ENCODE results near the gene ROBO1. TPM values are rescaled to one million over a fixed set of nuclear protein-coding genes. Genes with fewer than 3 reads are reported as not detected.

The ROBO1 gene
- total and polyA plus RNA-seq, 9 donors = 26.2 to 77.2 (median 38.7) TPM

DNA sequence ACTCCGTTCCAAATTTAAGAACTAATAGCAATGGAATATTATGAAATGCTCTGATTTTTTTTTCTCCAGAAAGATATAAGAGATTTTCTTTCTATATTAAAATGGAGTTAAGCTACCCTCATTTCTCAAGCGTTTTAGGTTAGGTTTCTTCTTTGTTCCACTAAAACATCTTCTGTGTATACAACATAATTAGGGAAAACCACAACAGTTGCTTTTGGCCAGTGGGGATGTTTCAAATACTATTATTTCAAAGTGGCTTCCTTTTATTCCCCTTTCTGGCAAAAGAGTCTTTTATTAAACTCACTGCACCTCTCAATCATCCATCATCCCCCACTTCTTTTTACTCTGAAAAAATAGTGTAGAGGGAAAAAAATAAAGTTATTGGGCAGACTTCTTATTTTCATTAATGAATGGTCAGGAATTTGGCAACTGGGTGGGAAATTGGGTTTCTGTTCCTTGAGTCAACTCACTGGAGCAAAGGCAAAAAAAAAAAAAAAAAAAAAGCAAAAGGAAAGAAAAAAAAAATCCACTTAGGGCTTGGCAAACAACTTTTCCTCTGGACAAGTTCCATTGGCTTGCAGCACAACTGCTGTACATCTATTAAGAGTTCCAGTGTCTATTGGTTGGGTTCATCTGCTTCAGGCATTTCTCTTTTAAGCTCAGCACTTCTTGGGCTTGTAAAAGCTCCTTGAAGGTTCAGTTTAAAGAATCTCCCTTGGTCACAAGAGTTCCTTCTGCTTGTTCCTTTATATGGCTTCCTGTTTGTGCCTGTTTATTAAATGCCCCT is 963.4 kb downstream of the ROBO1 start:
- Histone ChIP-seq H3K27me3 (ENCODE audit: control insufficient read depth, insufficient read depth, low read length) (no peaks in the 10 kb centered on the region), H3K4me3 (ENCODE audit: low read length) (no peak overlapping the region), H3K9me3 (replicated peaks; ENCODE audit: control insufficient read depth, low read depth, low read length) (no peaks in the 10 kb centered on the region), H3K27ac (ENCODE audit: low read length) (no peak overlapping the region), H3K4me1 (ENCODE audit: control insufficient read depth, insufficient read depth, low read length) (no peaks in the 10 kb centered on the region), H3K36me3 (ENCODE audit: control insufficient read depth, insufficient read depth, low read length) (no peaks in the 10 kb centered on the region)
- no CpG with 5 or more reads among the region's 2 CpGs for WGBS (ENCODE audit: insufficient coverage)
- peak; percentile 94 for DNase-seq

DNA sequence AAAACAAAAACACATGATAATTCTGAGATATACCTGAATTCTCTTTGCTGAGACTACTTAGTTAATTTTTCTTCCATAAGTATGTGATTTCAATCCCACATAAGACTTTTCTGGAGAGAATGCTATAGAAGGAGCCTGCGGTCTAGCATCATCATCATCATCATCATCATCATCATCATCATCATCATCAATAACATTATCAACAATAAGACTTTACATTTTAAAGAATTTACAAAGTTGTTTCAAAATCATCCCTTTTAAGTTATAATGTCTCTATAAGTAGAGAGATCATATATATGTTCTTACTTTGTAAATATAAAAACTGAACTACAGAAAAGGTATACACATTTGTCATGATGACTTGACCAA is 965.3 kb downstream of the ROBO1 start:
- WGBS (ENCODE audit: insufficient coverage) = no CpG with 5 or more reads among the region's 1 CpG
- Histone ChIP-seq H3K9me3 (replicated peaks; ENCODE audit: control insufficient read depth, low read depth, low read length) (no peaks in the 10 kb centered on the region), H3K4me3 (ENCODE audit: low read length) (no peak overlapping the region), H3K27me3 (ENCODE audit: control insufficient read depth, insufficient read depth, low read length) (no peaks in the 10 kb centered on the region), H3K27ac (ENCODE audit: low read length) (no peak overlapping the region), H3K36me3 (ENCODE audit: control insufficient read depth, insufficient read depth, low read length) (no peaks in the 10 kb centered on the region), H3K4me1 (ENCODE audit: control insufficient read depth, insufficient read depth, low read length) (no peaks in the 10 kb centered on the region)
- no peak for DNase-seq

GRCh38 chr3:78801926-78802561 is 965.8 kb downstream of the ROBO1 start:
- Histone ChIP-seq H3K4me1 (ENCODE audit: control insufficient read depth, insufficient read depth, low read length) (no peaks in the 10 kb centered on the region), H3K36me3 (ENCODE audit: control insufficient read depth, insufficient read depth, low read length) (no peaks in the 10 kb centered on the region), H3K27ac (ENCODE audit: low read length) (no peak overlapping the region), H3K4me3 (ENCODE audit: low read length) (no peak overlapping the region), H3K27me3 (ENCODE audit: control insufficient read depth, insufficient read depth, low read length) (no peaks in the 10 kb centered on the region), H3K9me3 (replicated peaks; ENCODE audit: control insufficient read depth, low read depth, low read length) (no peaks in the 10 kb centered on the region)
- DNase-seq = no peak

DNA sequence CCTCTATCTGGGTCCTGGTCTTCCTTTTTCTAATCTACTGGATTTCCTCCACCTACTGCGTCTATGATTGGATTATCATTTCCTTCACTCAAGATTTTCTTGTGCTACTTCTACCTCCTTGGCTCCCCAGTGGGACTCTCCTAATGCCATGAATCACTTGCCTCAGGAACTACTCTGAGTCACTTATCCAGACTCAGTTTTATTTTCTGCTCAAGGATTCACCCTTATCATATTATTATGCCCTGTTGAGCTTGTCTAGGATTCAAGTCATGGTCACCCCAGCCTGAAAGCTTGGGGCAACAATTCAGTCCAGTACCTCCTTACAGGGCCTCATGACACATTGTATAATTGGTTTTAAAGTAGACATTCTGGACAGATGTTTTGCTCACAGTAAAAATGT is 968.1 kb downstream of the ROBO1 start:
- no peak for DNase-seq
- no peaks in the 10 kb centered on the region for H3K27me3 ChIP-seq (ENCODE audit: control insufficient read depth, insufficient read depth, low read length)
- WGBS (ENCODE audit: insufficient coverage) = 100% methylated on average over 1 of the region's 1 CpG

DNA sequence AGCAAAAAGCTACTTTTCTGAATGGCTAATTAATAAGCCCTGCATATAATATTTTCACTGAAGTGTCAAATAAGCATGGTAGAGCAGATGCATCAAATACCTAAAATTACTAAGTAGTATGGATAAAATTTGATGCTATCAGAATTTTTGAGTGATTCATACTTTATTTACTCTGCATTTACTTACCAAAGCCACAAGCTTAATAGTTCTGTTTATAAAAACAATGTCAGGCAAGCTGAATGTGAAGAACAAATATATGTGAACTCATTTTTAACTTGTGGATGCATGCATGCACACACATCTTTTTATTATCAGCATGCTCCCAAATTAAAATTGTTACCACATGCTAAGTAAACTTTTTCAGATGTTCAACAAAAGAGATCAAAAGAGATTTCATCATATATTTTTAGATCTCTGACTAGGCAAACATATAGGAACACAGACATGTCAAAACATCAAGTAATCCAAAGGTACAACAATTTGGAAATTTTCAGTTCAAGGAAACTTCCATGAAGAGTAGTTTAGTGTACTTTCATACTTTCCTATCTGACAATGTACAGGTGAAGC is 969.4 kb downstream of the ROBO1 start:
- no peaks in the 10 kb centered on the region for H3K36me3 ChIP-seq (ENCODE audit: control insufficient read depth, insufficient read depth, low read length)
- no peak overlapping the region for H3K4me3 ChIP-seq (ENCODE audit: low read length)
- no peaks in the 10 kb centered on the region for H3K9me3 ChIP-seq (replicated peaks; ENCODE audit: control insufficient read depth, low read depth, low read length)
- no peaks in the 10 kb centered on the region for H3K4me1 ChIP-seq (ENCODE audit: control insufficient read depth, insufficient read depth, low read length)
- no peak for DNase-seq
- H3K27ac ChIP-seq (ENCODE audit: low read length) = no peak overlapping the region
- no peaks in the 10 kb centered on the region for H3K27me3 ChIP-seq (ENCODE audit: control insufficient read depth, insufficient read depth, low read length)

More for the DNA sequence above, 968.1 kb downstream of the ROBO1 start:
- no peaks in the 10 kb centered on the region for H3K36me3 ChIP-seq (ENCODE audit: control insufficient read depth, insufficient read depth, low read length)
- H3K4me1 ChIP-seq (ENCODE audit: control insufficient read depth, insufficient read depth, low read length) = no peaks in the 10 kb centered on the region
- no peak overlapping the region for H3K27ac ChIP-seq (ENCODE audit: low read length)
- H3K9me3 ChIP-seq (replicated peaks; ENCODE audit: control insufficient read depth, low read depth, low read length) = no peaks in the 10 kb centered on the region
- no peak overlapping the region for H3K4me3 ChIP-seq (ENCODE audit: low read length)

- H3K4me3 ChIP-seq (ENCODE audit: low read length) = no peak overlapping the region
- WGBS (ENCODE audit: insufficient coverage) = 100% methylated on average over 1 of the region's 1 CpG
- DNase-seq = no peak
Observed at GRCh38 chr3:78794431-78794830, 973.4 kb downstream of the ROBO1 start.

GRCh38 chr3:78792733-78793132 is 975.1 kb downstream of the ROBO1 start:
- 100% methylated on average over 1 of the region's 1 CpG for WGBS (ENCODE audit: insufficient coverage)
- Histone ChIP-seq H3K27ac (ENCODE audit: low read length) (no peak overlapping the region), H3K36me3 (ENCODE audit: control insufficient read depth, insufficient read depth, low read length) (no peaks in the 10 kb centered on the region), H3K4me1 (ENCODE audit: control insufficient read depth, insufficient read depth, low read length) (peaks cover 3% of the 10 kb centered on the region), H3K9me3 (replicated peaks; ENCODE audit: control insufficient read depth, low read depth, low read length) (no peaks in the 10 kb centered on the region), H3K4me3 (ENCODE audit: low read length) (no peak overlapping the region), H3K27me3 (ENCODE audit: control insufficient read depth, insufficient read depth, low read length) (no peaks in the 10 kb centered on the region)
- no peak for DNase-seq

More at GRCh38 chr3:78794431-78794830, 973.4 kb downstream of the ROBO1 start:
- Histone ChIP-seq H3K9me3 (replicated peaks; ENCODE audit: control insufficient read depth, low read depth, low read length) (no peaks in the 10 kb centered on the region), H3K27ac (ENCODE audit: low read length) (no peak overlapping the region), H3K27me3 (ENCODE audit: control insufficient read depth, insufficient read depth, low read length) (no peaks in the 10 kb centered on the region), H3K36me3 (ENCODE audit: control insufficient read depth, insufficient read depth, low read length) (no peaks in the 10 kb centered on the region), H3K4me1 (ENCODE audit: control insufficient read depth, insufficient read depth, low read length) (peaks cover 3% of the 10 kb centered on the region)

GRCh38 chr3:78792212-78792611 is 975.6 kb downstream of the ROBO1 start:
- no peak overlapping the region for H3K4me3 ChIP-seq (ENCODE audit: low read length)
- H3K27me3 ChIP-seq (ENCODE audit: control insufficient read depth, insufficient read depth, low read length) = no peaks in the 10 kb centered on the region
- WGBS (ENCODE audit: insufficient coverage) = no CpG with 5 or more reads among the region's 1 CpG
- DNase-seq = no peak
- no peak overlapping the region for H3K27ac ChIP-seq (ENCODE audit: low read length)
- no peaks in the 10 kb centered on the region for H3K9me3 ChIP-seq (replicated peaks; ENCODE audit: control insufficient read depth, low read depth, low read length)
- H3K36me3 ChIP-seq (ENCODE audit: control insufficient read depth, insufficient read depth, low read length) = no peaks in the 10 kb centered on the region
- peaks cover 3% of the 10 kb centered on the region for H3K4me1 ChIP-seq (ENCODE audit: control insufficient read depth, insufficient read depth, low read length)

DNA sequence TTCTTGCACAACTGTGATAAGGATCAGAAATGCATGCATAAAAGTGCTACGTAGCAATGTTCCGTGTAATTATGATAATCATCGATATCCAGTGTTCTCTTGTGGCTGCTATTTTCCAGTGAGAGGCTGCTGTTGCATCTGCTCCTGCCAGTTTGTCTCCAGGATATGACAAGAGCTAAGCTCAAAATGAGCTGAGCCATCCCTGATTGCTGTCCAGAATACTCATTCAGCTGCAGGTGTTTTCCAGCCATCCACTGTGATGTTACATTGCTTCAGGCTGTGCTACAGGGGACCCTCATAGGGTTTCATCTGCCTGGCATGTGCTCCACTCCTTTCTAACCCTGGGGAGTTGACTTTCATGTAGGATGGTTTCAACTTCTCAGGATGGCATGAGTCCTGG is 976.0 kb downstream of the ROBO1 start:
- peak; percentile 70 for DNase-seq
- H3K27ac ChIP-seq (ENCODE audit: low read length) = no peak overlapping the region
- H3K27me3 ChIP-seq (ENCODE audit: control insufficient read depth, insufficient read depth, low read length) = no peaks in the 10 kb centered on the region
- 60% methylated on average over 1 of the region's 3 CpGs for WGBS (ENCODE audit: insufficient coverage)
- H3K4me3 ChIP-seq (ENCODE audit: low read length) = no peak overlapping the region
- no peaks in the 10 kb centered on the region for H3K36me3 ChIP-seq (ENCODE audit: control insufficient read depth, insufficient read depth, low read length)
- H3K4me1 ChIP-seq (ENCODE audit: control insufficient read depth, insufficient read depth, low read length) = peaks cover 3% of the 10 kb centered on the region
- H3K9me3 ChIP-seq (replicated peaks; ENCODE audit: control insufficient read depth, low read depth, low read length) = no peaks in the 10 kb centered on the region

DNA sequence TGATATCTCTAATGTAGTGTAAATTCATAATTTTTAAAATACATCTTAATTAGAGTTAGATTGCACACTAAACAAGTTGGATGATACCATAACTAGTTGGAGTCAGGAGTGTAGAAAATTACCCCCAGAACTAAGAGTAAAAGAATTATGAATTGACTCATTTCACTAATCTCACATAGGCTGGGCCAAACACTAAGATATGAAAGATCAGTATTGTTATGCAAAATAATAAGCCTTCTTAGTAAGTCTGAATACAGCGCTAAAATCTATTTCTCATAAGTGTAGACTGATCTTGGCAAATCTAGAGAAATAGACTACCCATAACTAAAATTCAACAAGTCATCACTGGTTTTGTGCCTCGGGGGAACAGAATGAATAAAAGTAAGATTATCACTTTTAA is 979.0 kb downstream of the ROBO1 start:
- Histone ChIP-seq H3K9me3 (replicated peaks; ENCODE audit: control insufficient read depth, low read depth, low read length) (no peaks in the 10 kb centered on the region), H3K36me3 (ENCODE audit: control insufficient read depth, insufficient read depth, low read length) (no peaks in the 10 kb centered on the region), H3K27ac (ENCODE audit: low read length) (no peak overlapping the region), H3K4me3 (ENCODE audit: low read length) (no peak overlapping the region), H3K4me1 (ENCODE audit: control insufficient read depth, insufficient read depth, low read length) (peaks cover 3% of the 10 kb centered on the region), H3K27me3 (ENCODE audit: control insufficient read depth, insufficient read depth, low read length) (no peaks in the 10 kb centered on the region)
- no peak for DNase-seq
- WGBS (ENCODE audit: insufficient coverage) = no CpG with 5 or more reads among the region's 2 CpGs
